Fibroblast of villous mesenchyme (primary cell): ENCODE measurements around the gene BSX. TPM values are rescaled to one million over a fixed set of nuclear protein-coding genes. Genes with fewer than 3 reads are reported as not detected.

Experiments used
- DNase-seq: peaks from one replicate; pipeline ENCODE4 v3.0.0-alpha.2; 2010; ENCODE audit warnings: low read depth
- H3K4me3 ChIP-seq: 2 replicates; pipeline ENCODE4 v1.5.1; 2011; ENCODE audit warnings: low read depth, mild to moderate bottlenecking, low read length
- total RNA-seq: library from RNA; depleted of rRNA; stranded (reverse); fragments of >200 nt; gene quantifications from 2 replicates; pipeline ENCODE4 v1.2.3, GENCODE V29; 2012
- TF ChIP-seq, protein P1 (sequence below): IDR thresholded peaks from 2 replicates; pipeline ENCODE4 v1.5.1; 2012; ENCODE audit warnings: low read depth, mild to moderate bottlenecking, low read length; ENCODE audit not compliant: insufficient read depth

Gene BSX
- total RNA-seq, 1 donor = not detected

DNA sequence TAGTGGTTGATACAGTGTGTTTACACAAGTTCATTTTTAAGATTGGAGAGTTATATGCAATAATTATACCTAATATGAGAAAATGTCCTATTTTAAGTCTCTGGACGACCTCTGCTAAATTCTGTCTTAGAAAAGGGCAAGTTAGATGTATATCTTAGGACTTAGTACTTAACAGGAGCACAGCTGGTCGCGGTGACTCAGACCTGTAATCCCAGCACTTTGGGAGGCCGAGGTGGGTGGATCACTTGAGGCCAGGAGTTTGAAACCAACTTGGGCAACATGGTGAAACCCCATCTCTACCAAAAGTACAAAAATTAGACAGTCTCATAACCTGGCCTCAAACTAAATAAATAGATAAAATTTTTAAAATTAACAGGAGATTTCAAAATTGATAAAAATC, 27.2 kb downstream of the BSX start:
- TF ChIP-seq, protein P1, sequence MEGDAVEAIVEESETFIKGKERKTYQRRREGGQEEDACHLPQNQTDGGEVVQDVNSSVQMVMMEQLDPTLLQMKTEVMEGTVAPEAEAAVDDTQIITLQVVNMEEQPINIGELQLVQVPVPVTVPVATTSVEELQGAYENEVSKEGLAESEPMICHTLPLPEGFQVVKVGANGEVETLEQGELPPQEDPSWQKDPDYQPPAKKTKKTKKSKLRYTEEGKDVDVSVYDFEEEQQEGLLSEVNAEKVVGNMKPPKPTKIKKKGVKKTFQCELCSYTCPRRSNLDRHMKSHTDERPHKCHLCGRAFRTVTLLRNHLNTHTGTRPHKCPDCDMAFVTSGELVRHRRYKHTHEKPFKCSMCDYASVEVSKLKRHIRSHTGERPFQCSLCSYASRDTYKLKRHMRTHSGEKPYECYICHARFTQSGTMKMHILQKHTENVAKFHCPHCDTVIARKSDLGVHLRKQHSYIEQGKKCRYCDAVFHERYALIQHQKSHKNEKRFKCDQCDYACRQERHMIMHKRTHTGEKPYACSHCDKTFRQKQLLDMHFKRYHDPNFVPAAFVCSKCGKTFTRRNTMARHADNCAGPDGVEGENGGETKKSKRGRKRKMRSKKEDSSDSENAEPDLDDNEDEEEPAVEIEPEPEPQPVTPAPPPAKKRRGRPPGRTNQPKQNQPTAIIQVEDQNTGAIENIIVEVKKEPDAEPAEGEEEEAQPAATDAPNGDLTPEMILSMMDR = no peak
- DNase-seq = peak; percentile 18
- H3K4me3 ChIP-seq = no peak overlapping the region

GRCh38 chr11:122951211-122951610, 30.4 kb downstream of the BSX start:
- no peak for DNase-seq
- TF ChIP-seq, protein P1 = no peak

DNA sequence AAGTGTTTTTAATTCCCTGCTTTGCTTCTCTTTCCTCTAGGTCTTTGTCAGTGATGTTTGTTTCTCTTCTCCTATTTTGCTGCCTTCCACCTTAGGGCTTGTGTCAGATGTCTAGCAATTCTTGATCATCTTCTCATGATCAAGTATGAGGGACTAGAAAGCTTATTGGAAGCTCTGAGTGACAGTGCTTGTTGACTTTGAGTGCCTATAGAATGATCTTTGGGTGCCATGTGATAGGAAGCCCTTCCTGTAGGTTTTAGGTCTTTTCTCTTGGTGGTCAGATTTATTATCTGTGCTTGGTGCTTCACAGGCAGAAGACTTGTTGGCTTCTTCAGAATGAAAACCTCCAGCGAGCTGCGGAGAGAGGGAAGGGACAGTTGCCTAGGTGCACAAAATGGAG, 43.1 kb downstream of the BSX start:
- TF ChIP-seq, protein P1 = no peak
- no peak overlapping the region for H3K4me3 ChIP-seq
- DNase-seq = no peak

More at GRCh38 chr11:122951211-122951610, 30.4 kb downstream of the BSX start:
- no peak overlapping the region for H3K4me3 ChIP-seq

- no peak overlapping the region for H3K4me3 ChIP-seq
- DNase-seq = no peak
- TF ChIP-seq, protein P1 = no peak
Measured at GRCh38 chr11:122937983-122938382, 43.7 kb downstream of the BSX start.

GRCh38 chr11:122933416-122933815, 48.2 kb downstream of the BSX start:
- peak; percentile 79 for DNase-seq
- no peak overlapping the region for H3K4me3 ChIP-seq
- TF ChIP-seq, protein P1 = no peak

DNA sequence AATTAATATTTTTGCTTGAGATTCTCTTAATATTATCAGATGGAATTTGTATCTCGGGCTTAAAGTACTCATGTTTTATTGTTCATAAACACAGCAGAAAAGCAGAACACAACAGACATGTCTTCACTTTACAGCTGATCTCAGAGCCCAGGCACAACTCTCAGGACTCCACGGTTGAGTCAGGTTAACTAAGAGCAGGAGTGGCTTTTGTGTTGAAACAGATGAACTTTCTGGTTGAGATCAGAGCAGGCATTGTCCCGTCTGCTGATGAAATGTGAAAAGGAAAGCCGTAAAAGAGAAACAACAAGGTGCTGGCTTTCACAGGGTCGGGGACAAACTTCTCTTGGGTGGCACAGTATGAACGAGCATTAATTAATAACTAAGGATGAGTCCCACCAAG, 50.1 kb downstream of the BSX start:
- DNase-seq = no peak
- TF ChIP-seq, protein P1 = no peak
- H3K4me3 ChIP-seq = no peak overlapping the region

Other genes with a start within 250 kb of the BSX start
- gene CRTAM, start 143.3 kb downstream of the BSX start, total RNA-seq = not detected in 2 replicates
- 4.5 and 5.2 TPM in 2 replicates for gene JHY, start 99.1 kb downstream of the BSX start, total RNA-seq
- gene HSPA8, start 80.3 kb upstream of the BSX start, total RNA-seq = 1,631 and 2,555 TPM in 2 replicates
- 115 and 147 TPM in 2 replicates for gene CLMP, start 213.4 kb upstream of the BSX start, total RNA-seq